ENCODE measurements around the gene UMODL1.

Gene UMODL1

GRCh38 chr21:42108554-42109340, 37.6 kb downstream of the UMODL1 start:
- Histone ChIP-seq H3K4me1 (ENCODE audit: control insufficient read depth, insufficient read depth, low read length, unreplicated experiment) (no peaks in the 10 kb centered on the region), H2AFZ (ENCODE audit: low read length, unreplicated experiment) (no peak overlapping the region), H3K27ac (ENCODE audit: low read depth, low read length) (no peak overlapping the region), H3K4me3 (ENCODE audit: low read depth, low read length) (no peak overlapping the region), H3K36me3 (ENCODE audit: insufficient read depth, low read length) (no peaks in the 10 kb centered on the region), H3K79me2 (ENCODE audit: control insufficient read depth, insufficient read depth, low read length, unreplicated experiment) (no peaks in the 10 kb centered on the region), H3K27me3 (ENCODE audit: insufficient read depth, low read length) (peaks cover 10% of the 10 kb centered on the region; the same call in 1 of the 2 replicates)

- no peak overlapping the region for H2AFZ ChIP-seq (ENCODE audit: low read length, unreplicated experiment)
- H3K27me3 ChIP-seq (ENCODE audit: insufficient read depth, low read length): peaks cover 10% of the 10 kb centered on the region; the same call in 1 of the 2 replicates
- H3K36me3 ChIP-seq (ENCODE audit: insufficient read depth, low read length): no peaks in the 10 kb centered on the region
- no peaks in the 10 kb centered on the region for H3K79me2 ChIP-seq (ENCODE audit: control insufficient read depth, insufficient read depth, low read length, unreplicated experiment)
- H3K4me1 ChIP-seq (ENCODE audit: control insufficient read depth, insufficient read depth, low read length, unreplicated experiment): peaks cover 6% of the 10 kb centered on the region
- H3K27ac ChIP-seq (ENCODE audit: low read depth, low read length): no peak overlapping the region
- H3K4me3 ChIP-seq (ENCODE audit: low read depth, low read length): no peak overlapping the region
These were observed 38.4 kb downstream of the UMODL1 start for GRCh38 chr21:42109473-42109872.

- no peaks in the 10 kb centered on the region for H3K36me3 ChIP-seq (ENCODE audit: insufficient read depth, low read length)
- no peaks in the 10 kb centered on the region for H3K79me2 ChIP-seq (ENCODE audit: control insufficient read depth, insufficient read depth, low read length, unreplicated experiment)
- no peak overlapping the region for H3K4me3 ChIP-seq (ENCODE audit: low read depth, low read length)
- H3K27me3 ChIP-seq (ENCODE audit: insufficient read depth, low read length): peaks cover 10% of the 10 kb centered on the region; the same call in 1 of the 2 replicates
- H3K27ac ChIP-seq (ENCODE audit: low read depth, low read length): no peak overlapping the region
- peaks cover 6% of the 10 kb centered on the region for H3K4me1 ChIP-seq (ENCODE audit: control insufficient read depth, insufficient read depth, low read length, unreplicated experiment)
- H2AFZ ChIP-seq (ENCODE audit: low read length, unreplicated experiment): no peak overlapping the region
These were observed 38.9 kb downstream of the UMODL1 start for GRCh38 chr21:42109873-42110525.

- H3K4me3 ChIP-seq (ENCODE audit: low read depth, low read length): no peak overlapping the region
- H3K4me1 ChIP-seq (ENCODE audit: control insufficient read depth, insufficient read depth, low read length, unreplicated experiment): peaks cover 6% of the 10 kb centered on the region
- H3K79me2 ChIP-seq (ENCODE audit: control insufficient read depth, insufficient read depth, low read length, unreplicated experiment): no peaks in the 10 kb centered on the region
- H3K27ac ChIP-seq (ENCODE audit: low read depth, low read length): no peak overlapping the region
- H3K36me3 ChIP-seq (ENCODE audit: insufficient read depth, low read length): no peaks in the 10 kb centered on the region
- H2AFZ ChIP-seq (ENCODE audit: low read length, unreplicated experiment): no peak overlapping the region
- peaks cover 10% of the 10 kb centered on the region; the same call in 1 of the 2 replicates for H3K27me3 ChIP-seq (ENCODE audit: insufficient read depth, low read length)
These were observed 39.8 kb downstream of the UMODL1 start for GRCh38 chr21:42110691-42111469.

- Histone ChIP-seq H2AFZ (ENCODE audit: low read length, unreplicated experiment) (no peak overlapping the region), H3K4me1 (ENCODE audit: control insufficient read depth, insufficient read depth, low read length, unreplicated experiment) (peaks cover 6% of the 10 kb centered on the region), H3K79me2 (ENCODE audit: control insufficient read depth, insufficient read depth, low read length, unreplicated experiment) (no peaks in the 10 kb centered on the region), H3K27me3 (ENCODE audit: insufficient read depth, low read length) (peaks cover 10% of the 10 kb centered on the region; the same call in 1 of the 2 replicates), H3K4me3 (ENCODE audit: low read depth, low read length) (no peak overlapping the region), H3K36me3 (ENCODE audit: insufficient read depth, low read length) (no peaks in the 10 kb centered on the region), H3K27ac (ENCODE audit: low read depth, low read length) (no peak overlapping the region)
These were observed 40.3 kb downstream of the UMODL1 start for GRCh38 chr21:42111470-42111743.

- Histone ChIP-seq H2AFZ (ENCODE audit: low read length, unreplicated experiment) (no peak overlapping the region), H3K4me3 (ENCODE audit: low read depth, low read length) (no peak overlapping the region), H3K79me2 (ENCODE audit: control insufficient read depth, insufficient read depth, low read length, unreplicated experiment) (no peaks in the 10 kb centered on the region), H3K4me1 (ENCODE audit: control insufficient read depth, insufficient read depth, low read length, unreplicated experiment) (peaks cover 6% of the 10 kb centered on the region), H3K36me3 (ENCODE audit: insufficient read depth, low read length) (no peaks in the 10 kb centered on the region), H3K27me3 (ENCODE audit: insufficient read depth, low read length) (peaks cover 10% of the 10 kb centered on the region; the same call in 1 of the 2 replicates), H3K27ac (ENCODE audit: low read depth, low read length) (no peak overlapping the region)
These were observed 40.7 kb downstream of the UMODL1 start for GRCh38 chr21:42111811-42112210.

GRCh38 chr21:42112238-42112637, 41.1 kb downstream of the UMODL1 start:
- H3K4me3 ChIP-seq (ENCODE audit: low read depth, low read length): no peak overlapping the region
- peaks cover 6% of the 10 kb centered on the region for H3K4me1 ChIP-seq (ENCODE audit: control insufficient read depth, insufficient read depth, low read length, unreplicated experiment)
- H3K27me3 ChIP-seq (ENCODE audit: insufficient read depth, low read length): peaks cover 10% of the 10 kb centered on the region; the same call in 1 of the 2 replicates
- H2AFZ ChIP-seq (ENCODE audit: low read length, unreplicated experiment): no peak overlapping the region
- no peaks in the 10 kb centered on the region for H3K79me2 ChIP-seq (ENCODE audit: control insufficient read depth, insufficient read depth, low read length, unreplicated experiment)
- no peaks in the 10 kb centered on the region for H3K36me3 ChIP-seq (ENCODE audit: insufficient read depth, low read length)
- no peak overlapping the region for H3K27ac ChIP-seq (ENCODE audit: low read depth, low read length)

GRCh38 chr21:42112857-42113256, 41.7 kb downstream of the UMODL1 start:
- no peak overlapping the region for H3K4me3 ChIP-seq (ENCODE audit: low read depth, low read length)
- no peak overlapping the region for H2AFZ ChIP-seq (ENCODE audit: low read length, unreplicated experiment)
- no peaks in the 10 kb centered on the region for H3K36me3 ChIP-seq (ENCODE audit: insufficient read depth, low read length)
- H3K79me2 ChIP-seq (ENCODE audit: control insufficient read depth, insufficient read depth, low read length, unreplicated experiment): no peaks in the 10 kb centered on the region
- peaks cover 12% of the 10 kb centered on the region for H3K27me3 ChIP-seq (ENCODE audit: insufficient read depth, low read length)
- no peak overlapping the region for H3K27ac ChIP-seq (ENCODE audit: low read depth, low read length)
- peaks cover 6% of the 10 kb centered on the region for H3K4me1 ChIP-seq (ENCODE audit: control insufficient read depth, insufficient read depth, low read length, unreplicated experiment)

- Histone ChIP-seq H3K36me3 (ENCODE audit: insufficient read depth, low read length) (no peaks in the 10 kb centered on the region), H2AFZ (ENCODE audit: low read length, unreplicated experiment) (no peak overlapping the region), H3K4me1 (ENCODE audit: control insufficient read depth, insufficient read depth, low read length, unreplicated experiment) (peaks cover 6% of the 10 kb centered on the region), H3K27ac (ENCODE audit: low read depth, low read length) (no peak overlapping the region), H3K27me3 (ENCODE audit: insufficient read depth, low read length) (peaks cover 24% of the 10 kb centered on the region), H3K4me3 (ENCODE audit: low read depth, low read length) (no peak overlapping the region), H3K79me2 (ENCODE audit: control insufficient read depth, insufficient read depth, low read length, unreplicated experiment) (no peaks in the 10 kb centered on the region)
These were observed 42.9 kb downstream of the UMODL1 start for GRCh38 chr21:42113926-42114409.

GRCh38 chr21:42114646-42115045, 43.5 kb downstream of the UMODL1 start:
- no peak overlapping the region for H2AFZ ChIP-seq (ENCODE audit: low read length, unreplicated experiment)
- H3K4me3 ChIP-seq (ENCODE audit: low read depth, low read length): no peak overlapping the region
- peaks cover 6% of the 10 kb centered on the region for H3K4me1 ChIP-seq (ENCODE audit: control insufficient read depth, insufficient read depth, low read length, unreplicated experiment)
- no peaks in the 10 kb centered on the region for H3K79me2 ChIP-seq (ENCODE audit: control insufficient read depth, insufficient read depth, low read length, unreplicated experiment)
- peaks cover 30% of the 10 kb centered on the region for H3K27me3 ChIP-seq (ENCODE audit: insufficient read depth, low read length)
- no peak overlapping the region for H3K27ac ChIP-seq (ENCODE audit: low read depth, low read length)
- no peaks in the 10 kb centered on the region for H3K36me3 ChIP-seq (ENCODE audit: insufficient read depth, low read length)

Measured in ACC112 (cell line).